G401 (cell line): ENCODE results near the gene CADM2. TPM values are rescaled to one million over a fixed set of nuclear protein-coding genes. Genes with fewer than 3 reads are reported as not detected.
"Not testable (repeated sequence)": the region's sequence is repeated elsewhere in the genome, so short reads cannot be mapped to it uniquely, and the experiment has no call there.

Experiments
- DNase-seq: peaks from one replicate; pipeline ENCODE4 v3.0.0-alpha.2; 2015; ENCODE audit warnings: low spot score
- in situ Hi-C: cut with HindIII; loops from 2 replicates; pipeline ENCODE4 v1.10.0; 2016; ENCODE audit warnings: low sequenced_read_pairs, mixed read lengths
- total RNA-seq: library from RNA; depleted of rRNA; stranded (reverse); fragments of >200 nt; shearing (Covaris generic); gene quantifications from 2 replicates; pipeline ENCODE4 v1.2.3, GENCODE V29; 2014

The CADM2 gene
- total RNA-seq, 1 experiment from 2014 or later = not detected

DNA sequence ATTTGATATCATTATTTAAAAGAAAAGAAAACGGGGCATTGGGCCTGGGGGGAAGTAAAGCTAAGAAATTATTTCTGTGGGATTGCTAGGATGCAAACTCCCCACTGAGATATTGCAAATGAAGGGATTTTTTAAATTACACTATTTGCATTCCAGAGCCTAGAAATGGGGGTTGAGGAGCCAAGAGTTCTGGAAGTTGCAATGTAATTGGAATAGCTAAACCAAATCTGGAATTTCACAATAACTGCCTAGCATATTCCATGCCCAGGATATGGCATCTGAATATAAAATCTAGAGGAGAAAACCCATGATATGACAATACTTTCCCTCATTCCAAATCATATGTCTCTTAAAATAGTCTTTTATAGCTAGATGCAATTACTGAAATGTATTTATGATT, 93.0 kb downstream of the CADM2 start:
- in situ Hi-C loops = no loop called here

DNA sequence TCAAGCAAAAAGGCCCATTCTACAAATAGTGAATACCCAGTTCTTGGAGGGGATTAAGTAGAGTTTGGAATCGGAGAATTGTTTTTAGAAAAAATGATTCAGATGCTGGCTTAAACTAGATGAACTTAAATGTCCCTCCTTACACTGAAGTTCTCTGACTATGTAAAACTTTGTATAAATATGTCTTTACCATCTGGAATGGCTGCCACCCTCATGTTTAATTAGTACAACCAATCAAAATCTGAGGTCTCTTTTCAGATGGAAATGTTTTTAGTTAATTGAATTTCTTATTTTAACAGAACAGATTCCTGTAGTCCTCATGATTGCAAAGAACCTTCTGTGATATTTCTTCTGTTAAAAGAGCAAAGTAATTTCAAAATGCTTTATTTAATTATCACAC, 94.8 kb downstream of the CADM2 start:
- DNase-seq = no peak
- in situ Hi-C loops = no loop called here

More for the DNA sequence above, 93.0 kb downstream of the CADM2 start:
- no peak for DNase-seq

DNA sequence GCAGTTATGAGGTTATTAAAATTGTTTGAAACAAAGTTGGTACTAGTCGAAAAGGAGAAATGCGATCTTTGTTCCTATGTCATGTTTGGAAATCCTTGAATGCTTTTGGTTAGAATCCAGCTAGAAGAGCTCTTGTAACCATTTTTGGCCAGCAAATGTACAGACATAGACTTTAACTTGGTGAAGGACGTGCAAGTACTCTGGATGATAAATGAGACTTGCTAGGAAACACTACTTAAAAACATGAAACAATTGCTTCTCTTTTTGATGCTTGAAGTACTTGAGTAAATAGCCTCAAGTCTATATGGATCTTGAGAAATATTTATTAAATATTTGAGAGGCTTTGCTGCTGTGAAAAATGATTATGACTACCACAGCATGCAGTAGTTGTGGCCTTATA, 95.8 kb downstream of the CADM2 start:
- no peak for DNase-seq
- in situ Hi-C loops = no loop called here

DNA sequence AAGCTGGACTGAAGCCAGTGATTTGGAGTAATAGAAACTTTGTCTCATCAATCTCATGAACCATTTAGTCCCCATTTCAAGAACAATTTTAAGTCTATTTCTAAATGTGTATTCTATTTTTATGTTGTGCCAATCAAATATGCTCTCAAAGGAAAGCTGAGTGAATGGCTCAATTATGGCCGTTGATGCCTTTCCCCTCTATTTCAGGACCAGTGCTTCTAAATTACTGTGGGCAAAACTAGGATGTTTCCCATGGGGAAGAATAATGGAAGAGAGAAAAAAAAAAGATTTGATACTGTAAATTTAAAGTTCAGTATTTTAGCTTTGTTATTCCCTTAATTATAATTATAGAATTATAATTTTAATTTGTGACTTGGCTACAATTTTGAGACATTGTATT, 110.1 kb downstream of the CADM2 start:
- DNase-seq = no peak
- in situ Hi-C loops = no loop called here

DNA sequence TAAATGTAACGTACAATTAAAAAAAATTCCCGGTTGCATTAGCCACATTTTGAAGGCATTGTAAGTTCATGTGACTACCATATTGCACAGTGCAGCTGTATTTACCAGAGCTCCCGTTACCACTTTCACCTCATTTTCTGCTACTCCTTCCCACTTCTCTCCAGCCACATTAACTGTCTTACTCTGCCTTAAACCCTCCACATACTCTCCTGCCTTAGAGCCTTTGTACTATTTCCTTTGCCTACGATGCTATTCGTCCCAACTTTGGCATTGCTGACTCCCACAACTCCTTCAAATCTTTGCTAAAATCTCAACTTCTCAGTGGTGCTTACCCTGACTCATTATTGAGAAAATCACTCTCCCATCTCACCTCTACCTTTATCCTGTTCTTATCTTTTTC, 115.2 kb downstream of the CADM2 start:
- in situ Hi-C loops = no loop called here

DNA sequence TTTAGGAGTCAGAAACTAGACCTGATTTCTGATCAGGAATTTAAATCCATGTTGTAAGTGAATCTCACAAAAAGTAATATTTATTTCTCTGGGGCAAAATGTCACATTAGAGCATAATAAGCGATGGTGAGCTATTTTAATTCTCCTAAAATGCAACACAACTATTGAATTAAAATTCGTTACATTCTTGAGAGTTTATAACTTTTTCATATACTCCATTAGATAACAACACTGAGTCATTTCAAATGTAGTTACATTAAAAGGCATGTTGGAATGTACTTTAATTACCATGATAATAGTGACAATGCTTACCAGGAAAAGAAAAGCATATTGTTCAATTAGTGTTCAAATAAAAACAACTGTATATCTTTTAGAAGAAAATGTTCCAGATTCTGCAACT, 116.9 kb downstream of the CADM2 start:
- no peak for DNase-seq
- in situ Hi-C loops = no loop called here

More for the DNA sequence above, 115.2 kb downstream of the CADM2 start:
- DNase-seq = no peak

DNA sequence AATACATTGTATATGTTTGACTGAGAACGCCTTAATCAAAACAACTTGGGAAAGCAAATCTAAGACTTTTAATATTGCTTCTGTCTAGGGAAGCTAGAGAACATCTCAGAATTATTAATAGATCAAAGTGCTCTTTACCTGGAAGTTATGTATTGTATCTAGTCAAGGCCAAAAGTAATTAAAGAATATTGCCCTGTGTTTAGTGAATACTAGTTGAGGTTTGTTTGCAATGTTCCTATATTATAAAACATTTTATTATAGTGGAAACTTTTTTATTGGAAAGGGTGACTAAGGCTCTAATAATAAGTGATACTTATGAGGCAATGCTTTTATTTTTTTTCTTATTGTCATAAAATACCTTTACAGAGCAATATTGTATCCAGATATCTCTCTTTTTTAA, 118.2 kb downstream of the CADM2 start:
- in situ Hi-C loops = no loop called here
- no peak for DNase-seq

DNA sequence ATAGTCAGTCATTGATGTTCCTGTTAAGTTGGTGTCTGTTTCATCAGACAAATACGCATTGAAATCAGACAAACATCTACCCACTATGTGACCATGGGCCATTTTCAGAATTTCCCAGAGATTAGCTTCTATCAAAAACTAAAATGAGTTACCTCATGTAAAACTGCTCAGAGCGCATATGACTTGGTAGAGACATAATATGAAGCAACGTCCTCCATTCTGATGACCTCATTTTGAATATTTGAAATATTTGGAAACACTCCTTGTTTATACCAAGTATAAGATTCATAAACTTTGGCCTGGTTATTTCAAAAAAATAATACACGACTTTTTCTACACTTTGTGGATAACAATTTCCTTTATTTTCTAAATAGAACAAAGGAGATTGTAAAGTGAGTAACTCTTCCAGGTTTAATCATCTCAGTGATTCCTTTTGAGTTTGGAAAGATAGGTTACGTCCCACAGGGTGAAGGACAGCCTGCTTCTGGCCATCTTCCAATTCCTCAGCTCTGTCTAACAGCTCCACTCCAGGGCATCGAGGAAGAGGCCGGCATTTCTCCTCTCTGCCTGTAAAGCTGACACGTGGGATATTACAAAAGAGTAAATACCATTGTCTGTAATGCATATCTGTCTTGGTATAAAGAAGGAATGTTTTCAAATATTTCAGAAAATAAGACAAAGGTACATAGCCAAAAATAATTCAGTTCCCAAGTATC, 122.6 kb downstream of the CADM2 start:
- DNase-seq = peak; percentile 85
- in situ Hi-C loops = no loop called here

DNA sequence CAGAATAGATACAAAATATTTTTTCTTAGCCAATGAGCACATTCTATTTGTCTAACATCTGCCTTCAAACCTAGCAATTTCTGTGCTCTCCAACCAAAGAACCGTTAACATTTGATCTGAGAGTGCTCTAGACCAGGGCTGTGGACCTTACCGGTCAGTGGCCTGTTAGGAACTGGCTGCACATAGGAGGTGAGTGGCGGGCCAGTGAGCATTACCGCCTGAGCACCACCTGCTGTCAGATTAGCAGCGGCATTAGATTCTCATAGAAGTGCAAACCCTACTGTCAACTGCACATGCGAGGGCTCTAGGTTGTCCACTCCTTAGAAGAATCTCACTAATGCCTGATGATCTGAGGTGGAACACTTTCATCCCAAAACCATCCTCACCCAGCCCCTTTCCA, 131.7 kb downstream of the CADM2 start:
- in situ Hi-C loops = no loop called here
- no peak for DNase-seq

DNA sequence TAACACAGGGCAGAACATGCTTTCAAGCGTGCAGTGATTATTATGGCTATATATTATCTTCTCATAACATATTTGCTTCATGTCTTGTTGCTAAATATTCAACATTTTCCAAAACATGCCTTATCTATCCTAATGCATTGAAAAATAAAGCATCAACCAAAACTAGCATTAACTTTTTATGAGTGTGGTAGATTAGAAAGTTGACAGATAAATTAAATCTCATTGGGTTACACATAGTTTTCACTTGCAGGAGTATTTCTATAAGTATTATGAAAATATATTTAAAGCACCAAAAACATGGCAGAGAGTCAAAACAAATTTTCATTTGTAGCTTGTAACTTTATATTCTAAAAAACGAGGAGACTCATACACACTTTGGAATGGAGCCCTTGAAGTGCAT, 141.5 kb downstream of the CADM2 start:
- in situ Hi-C loops = no loop called here

DNA sequence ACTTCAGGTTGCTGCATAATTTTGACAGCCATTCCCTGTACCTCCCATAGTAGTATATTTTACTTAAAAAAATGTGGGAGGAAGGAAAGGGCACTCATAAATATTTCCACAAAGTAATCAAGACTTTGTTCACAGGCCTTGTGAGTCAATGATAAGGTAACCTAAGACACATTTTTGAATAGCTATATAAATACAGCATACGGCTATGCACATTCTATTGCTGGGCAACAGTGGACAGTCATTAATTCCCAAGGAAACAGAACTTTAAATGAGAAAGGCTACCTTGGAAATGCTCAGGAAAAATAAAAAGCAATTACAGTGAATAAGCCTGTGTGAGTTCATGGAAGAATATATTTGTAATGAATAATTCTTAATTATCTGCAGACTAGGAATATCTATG, 144.0 kb downstream of the CADM2 start:
- in situ Hi-C loops = no loop called here
- no peak for DNase-seq

More for the DNA sequence above, 141.5 kb downstream of the CADM2 start:
- DNase-seq = no peak

DNA sequence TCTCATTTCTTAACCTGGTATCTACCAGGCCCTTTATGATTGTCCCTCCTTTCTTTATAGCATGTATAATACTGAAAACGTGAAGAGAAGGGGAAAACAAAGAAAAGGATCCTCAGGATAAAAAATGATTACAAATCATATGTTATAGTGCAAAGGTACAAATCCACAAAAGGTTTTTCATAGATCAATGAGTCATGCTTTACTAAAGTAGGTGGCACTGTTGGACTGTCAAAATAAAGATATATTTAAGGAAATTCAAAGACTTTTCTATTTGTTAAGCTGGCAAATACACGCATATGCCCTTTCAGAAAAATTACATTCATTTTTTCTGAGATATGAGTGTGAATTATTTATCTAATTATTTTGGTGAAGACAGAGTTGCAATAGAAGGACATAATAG, 151.6 kb downstream of the CADM2 start:
- in situ Hi-C loops = no loop called here
- DNase-seq = no peak

DNA sequence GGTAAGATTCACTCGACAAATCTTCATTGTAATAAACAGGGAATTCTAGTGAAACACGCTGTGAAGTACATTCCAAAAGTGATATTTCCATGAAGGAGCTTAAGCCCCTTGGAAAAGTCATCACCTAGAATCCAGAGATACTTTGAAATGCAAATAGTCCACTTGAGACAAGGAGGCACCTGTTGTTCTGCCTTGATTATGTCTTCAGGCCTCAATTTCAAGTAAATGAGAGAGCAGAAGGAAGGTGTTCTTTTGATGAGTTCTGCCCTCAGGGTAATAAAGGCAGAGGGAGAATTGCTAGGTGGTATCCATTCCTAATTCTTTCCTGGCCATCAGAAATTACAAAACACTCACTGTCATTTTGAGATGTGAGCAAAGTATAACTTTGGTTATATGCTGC, 162.1 kb downstream of the CADM2 start:
- in situ Hi-C loops = no loop called here
- no peak for DNase-seq

DNA sequence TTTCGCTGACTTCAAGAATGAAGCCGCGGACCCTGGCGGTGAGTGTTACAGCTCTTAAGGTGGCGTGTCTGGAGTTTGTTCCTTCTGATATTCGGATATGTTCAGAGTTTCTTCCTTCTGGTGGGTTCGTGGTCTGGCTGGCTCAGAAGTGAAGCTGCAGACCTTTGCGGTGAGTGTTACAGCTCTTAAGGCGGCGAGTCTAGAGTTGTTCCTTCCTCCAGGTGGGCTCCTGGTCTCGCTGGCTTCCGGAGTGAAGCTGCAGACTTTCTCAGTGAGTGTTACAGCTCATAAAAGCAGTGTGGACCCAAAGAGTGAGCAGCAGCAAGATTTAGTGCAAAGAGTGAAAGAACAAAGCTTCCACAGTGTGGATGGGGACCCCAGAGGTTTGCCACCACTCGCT, 174.1 kb downstream of the CADM2 start:
- in situ Hi-C loops, DNase-seq: not testable (repeated sequence)

DNA sequence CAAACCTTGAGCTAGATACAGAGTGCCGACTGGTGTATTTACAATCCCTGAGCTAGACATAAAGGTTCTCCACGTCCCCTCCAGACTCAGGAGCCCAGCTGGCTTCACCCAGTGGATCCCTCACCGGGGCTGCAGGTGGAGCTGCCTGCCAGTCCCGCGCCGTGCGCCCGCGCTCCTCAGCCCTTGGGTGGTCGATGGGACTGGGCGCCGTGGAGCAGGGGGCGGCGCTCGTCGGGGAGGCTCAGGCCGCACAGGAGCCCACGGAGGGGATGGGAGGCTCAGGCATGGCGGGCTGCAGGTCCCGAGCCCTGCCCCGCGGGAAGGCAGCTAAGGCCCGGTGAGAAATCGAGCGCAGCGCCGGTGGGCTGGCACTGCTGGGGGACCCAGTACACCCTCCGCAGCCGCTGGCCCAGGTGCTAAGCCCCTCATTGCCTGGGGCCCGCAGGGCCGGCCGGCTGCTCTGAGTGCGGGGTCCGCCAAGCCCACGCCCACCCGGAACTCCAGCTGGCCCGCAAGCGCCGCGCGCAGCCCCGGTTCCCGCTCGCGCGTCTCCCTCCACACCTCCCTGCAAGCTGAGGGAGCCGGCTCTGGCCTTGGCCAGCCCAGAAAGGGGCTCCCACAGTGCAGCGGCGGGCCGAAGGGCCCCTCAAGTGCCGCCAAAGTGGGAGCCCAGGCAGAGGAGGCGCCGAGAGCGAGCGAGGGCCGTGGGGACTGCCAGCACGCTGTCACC, 175.1 kb downstream of the CADM2 start:
- DNase-seq, in situ Hi-C loops: not testable (repeated sequence)

DNA sequence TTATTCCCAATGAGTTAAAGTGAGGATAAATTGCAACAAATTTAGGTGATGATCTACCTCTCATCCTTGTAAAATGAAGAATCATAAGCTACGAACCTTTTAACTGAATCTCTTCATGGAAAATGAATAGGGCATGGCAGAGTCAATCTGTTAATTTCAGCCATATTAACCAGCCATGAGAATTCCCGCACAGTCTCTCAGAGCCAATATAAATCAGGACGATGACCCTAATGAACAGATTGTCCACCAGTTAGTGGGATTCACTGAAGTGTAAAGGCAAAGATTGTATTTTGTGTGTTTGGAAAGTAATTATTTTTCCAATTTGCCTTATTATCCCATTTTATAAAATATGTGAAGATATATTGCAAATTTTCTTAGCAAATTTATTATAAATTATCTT, 183.8 kb downstream of the CADM2 start:
- in situ Hi-C loops = no loop called here
- DNase-seq = peak; percentile 79

DNA sequence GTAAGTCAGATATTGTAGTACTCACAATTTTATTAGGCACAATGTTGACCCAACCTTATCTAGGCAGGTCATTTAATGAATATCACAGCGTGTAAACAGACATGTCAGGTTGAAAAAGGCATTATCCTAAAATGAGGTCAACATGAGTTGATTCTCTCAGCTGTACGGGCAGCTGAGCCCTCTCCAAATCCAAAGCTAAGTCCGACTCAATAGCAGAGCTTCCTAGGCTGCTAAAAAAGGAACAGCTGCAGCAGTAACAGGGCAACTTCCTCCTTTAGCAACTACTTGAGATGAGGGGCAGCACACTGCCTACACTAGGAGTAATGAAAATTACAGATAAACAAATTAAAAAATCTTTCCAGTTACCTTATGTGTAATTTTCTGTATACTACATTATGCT, 189.2 kb downstream of the CADM2 start:
- in situ Hi-C loops = no loop called here

DNA sequence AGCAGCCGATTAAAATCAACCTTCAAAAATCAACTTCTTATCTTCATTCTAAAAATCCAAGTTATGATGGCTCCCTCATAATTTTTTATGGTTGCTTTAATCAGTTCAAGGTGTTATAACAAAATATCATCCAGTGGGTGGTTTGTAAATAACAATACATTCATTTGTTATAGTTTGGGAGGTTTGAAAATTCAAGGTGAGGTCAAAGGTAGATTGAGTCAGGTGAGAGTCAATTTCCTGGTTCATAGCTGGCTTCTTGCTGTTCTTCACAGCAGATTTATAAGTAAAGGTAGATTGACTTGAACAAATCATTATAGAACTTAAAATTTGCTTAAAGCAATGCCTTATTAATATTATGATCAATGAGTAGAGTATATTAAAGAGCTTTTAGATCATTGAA, 192.8 kb downstream of the CADM2 start:
- in situ Hi-C loops = no loop called here
- no peak for DNase-seq

More for the DNA sequence above, 189.2 kb downstream of the CADM2 start:
- DNase-seq = peak; percentile 35

DNA sequence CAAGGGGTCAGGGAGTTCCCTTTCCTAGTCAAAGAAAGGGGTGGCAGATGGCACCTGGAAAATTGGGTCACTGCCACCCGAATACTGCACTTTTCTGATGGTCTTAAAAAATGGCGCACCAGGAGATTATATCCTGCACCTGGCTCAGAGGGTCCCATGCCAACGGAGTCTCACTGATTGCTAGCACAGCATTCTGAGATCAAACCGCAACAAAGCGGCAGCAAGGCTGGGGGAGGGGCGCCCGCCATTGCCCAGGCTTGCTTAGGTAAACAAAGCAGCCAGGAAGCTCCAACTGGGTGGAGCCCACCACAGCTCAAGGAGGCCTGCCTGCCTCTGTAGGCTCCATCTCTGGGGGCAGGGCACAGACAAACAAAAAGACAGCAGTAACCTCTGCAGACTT, 194.5 kb downstream of the CADM2 start:
- in situ Hi-C loops, DNase-seq: not testable (repeated sequence)

DNA sequence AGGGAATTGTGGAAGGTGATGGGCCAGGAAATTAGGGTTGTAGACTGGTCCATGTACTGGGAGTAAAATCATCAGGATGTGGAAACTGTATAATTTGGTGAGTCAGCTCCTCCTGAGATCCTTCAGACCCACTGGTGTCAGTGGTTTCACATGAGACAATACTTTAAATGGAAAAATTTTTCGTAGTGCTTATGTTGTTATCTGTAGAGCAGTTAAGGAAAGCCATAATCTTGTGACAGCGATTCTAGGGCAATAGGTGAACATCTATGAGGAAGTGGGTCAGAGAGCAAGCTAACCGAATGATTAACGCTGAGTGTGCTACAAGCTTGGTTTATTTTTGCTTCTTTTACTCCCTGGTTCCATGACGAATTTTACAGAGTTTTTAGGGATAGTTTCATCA, 200.6 kb downstream of the CADM2 start:
- no peak for DNase-seq
- in situ Hi-C loops = no loop called here

DNA sequence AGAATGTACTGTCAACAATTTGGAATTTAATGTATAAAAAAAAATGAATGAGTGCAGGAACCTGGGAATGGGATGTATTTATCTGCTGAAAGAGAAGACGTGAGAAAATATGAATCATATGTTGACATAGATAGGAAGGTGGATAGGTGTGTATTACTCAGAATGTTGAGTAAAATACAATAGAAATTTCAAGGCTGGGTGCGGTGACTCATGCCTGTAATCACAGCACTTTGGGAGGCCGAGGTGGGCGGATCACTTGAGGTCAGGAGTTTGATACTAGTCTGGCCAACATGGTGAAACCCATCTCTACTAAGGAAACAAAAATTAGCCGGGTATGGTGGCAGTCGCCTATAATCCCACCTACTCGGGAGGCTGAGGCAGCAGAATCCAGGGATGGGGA, 202.8 kb downstream of the CADM2 start:
- in situ Hi-C loops = no loop called here
- no peak for DNase-seq
